HepG2 (cell line): ENCODE measurements around the gene ZDHHC14. TPM values are rescaled to one million over a fixed set of nuclear protein-coding genes. Genes with fewer than 3 reads are reported as not detected.

ENCODE experiments used
- ATAC-seq: fragments of 200-7000 bp; cut with Tn5 transposase; 3 replicates; pipeline ENCODE4 v1.9.1; 2020; ENCODE audit warnings: mild to moderate bottlenecking, moderate library complexity
- BruUV-seq: library from RNA; stranded (reverse); fragments of 400-500 nt; replicated peaks from 2 replicates; lab custom pipeline; 2021; lab: Mats Ljungman, UMichigan
- CTCF ChIA-PET: fragments of 300-600 bp; formaldehyde crosslinking; extraction: SDS; loops from one replicate; lab custom pipeline; 2021; ENCODE audit warnings: low total read pairs, inconsistent platforms, low intra/inter-chr PET ratio; lab: Yijun Ruan, JAX
- POLR2A ChIA-PET: fragments of 350-600 bp; sonication (Branson Sonifier 250); formaldehyde crosslinking; loops from one replicate; lab custom pipeline; 2020; ENCODE audit warnings: antibody characterized with exemption, inconsistent platforms; lab: Yijun Ruan, JAX
- DNase-seq: peaks from one replicate; pipeline ENCODE4 v3.0.0-alpha.2; 2015; ENCODE audit warnings: low spot score
- FAIRE-seq: peaks from 3 replicates; lab custom pipeline; 2011; peaks lifted over from hg19 to GRCh38; lab: Jason Lieb, UNC
- H2AFZ ChIP-seq: one replicate; pipeline ENCODE4 v1.6.1; 2011; ENCODE audit warnings: low read length, inconsistent platforms
- H3K27ac ChIP-seq: fragments of 300-600 bp; 3 replicates; pipeline ENCODE4 v1.8.0; 2011; ENCODE audit warnings: mixed run types, mild to moderate bottlenecking, mixed read lengths, low read length, inconsistent platforms; ENCODE audit not compliant: insufficient read depth; ENCODE audit errors: extremely low read length
- H3K27me3 ChIP-seq, 2 experiments: fragments of 200-600 bp in 1 of 2; 2 replicates in 1 of 2; 3 replicates in 1 of 2; pipeline versions ENCODE4 v1.6.0 to v1.8.0; 2011; ENCODE audit warnings: low read length in 2 of 2, mild to moderate bottlenecking in 2 of 2, moderate library complexity in 2 of 2, inconsistent platforms in 1 of 2; ENCODE audit not compliant: insufficient read depth in 2 of 2, control insufficient read depth in 1 of 2
- H3K36me3 ChIP-seq, 2 experiments: fragments of 200-600 bp in 1 of 2; replicated peaks in 1 of 2; 2 replicates in 1 of 2; 3 replicates in 1 of 2; pipeline versions ENCODE4 v1.5.1 to v1.8.0; 2011; ENCODE audit warnings: low read length in 2 of 2, inconsistent platforms in 1 of 2; ENCODE audit not compliant: insufficient read depth in 2 of 2, control insufficient read depth in 1 of 2
- H3K4me1 ChIP-seq: 2 replicates; pipeline ENCODE4 v1.5.1; 2012; ENCODE audit warnings: low read length, inconsistent platforms; ENCODE audit not compliant: insufficient read depth
- H3K4me2 ChIP-seq: 2 replicates; pipeline ENCODE4 v1.6.0; 2011; ENCODE audit warnings: low read depth, low read length, inconsistent platforms
- H3K4me3 ChIP-seq, 3 experiments: fragments of 200-600 bp in 1 of 3; sonication (generic), shearing (Covaris generic) in 1 of 3; replicated peaks in 1 of 3; 2 replicates each; pipeline ENCODE4 v1.5.1; 2011 to 2016; ENCODE audit warnings: low read length in 3 of 3, inconsistent platforms in 2 of 3, low read depth in 2 of 3, mild to moderate bottlenecking in 2 of 3, control low read depth in 1 of 3, mixed read lengths in 1 of 3; ENCODE audit not compliant: insufficient read depth in 1 of 3
- H3K79me2 ChIP-seq: one replicate; pipeline ENCODE4 v1.6.1; 2011; ENCODE audit warnings: low read length, inconsistent platforms; ENCODE audit not compliant: insufficient read depth
- H3K9ac ChIP-seq: 2 replicates; pipeline ENCODE4 v1.6.0; 2011; ENCODE audit warnings: mild to moderate bottlenecking, low read depth, low read length, inconsistent platforms; ENCODE audit not compliant: insufficient read depth
- H3K9me3 ChIP-seq: 2 replicates; pipeline ENCODE4 v1.5.1; 2012; ENCODE audit warnings: mild to moderate bottlenecking, low read length
- H4K20me1 ChIP-seq: 2 replicates; pipeline ENCODE4 v1.6.0; 2011; ENCODE audit warnings: inconsistent platforms, mild to moderate bottlenecking, low read length, moderate library complexity; ENCODE audit not compliant: insufficient read depth
- ASH2L ChIP-seq: fragments of 300-600, 200-600 bp; sonication (generic); IDR thresholded peaks from 2 replicates; pipeline ENCODE4 v1.7.0; 2017; ENCODE audit warnings: low read depth, mild to moderate bottlenecking, moderate library complexity, mixed read lengths, low read length; ENCODE audit not compliant: insufficient read length
- CCAR2 ChIP-seq: fragments of 200-400 bp; formaldehyde crosslinking; optimal IDR thresholded peaks from 2 replicates; pipeline ENCODE3; 2018; ENCODE audit warnings: low read depth, mild to moderate bottlenecking, low read length, moderate library complexity
- JUND ChIP-seq: sonication (generic); formaldehyde crosslinking; IDR thresholded peaks from 2 replicates; pipeline ENCODE4 v1.8.0; 2022; ENCODE audit warnings: mild to moderate bottlenecking, missing genetic modification reagents
- ZSCAN30 ChIP-seq: sonication (generic); formaldehyde crosslinking; IDR thresholded peaks from 2 replicates; pipeline ENCODE4 v1.5.0; 2020; ENCODE audit warnings: mild to moderate bottlenecking, missing genetic modification reagents
- WGBS: methylation state at CpG from one replicate; pipeline ENCODE4 v1.1.6; 2017; ENCODE audit warnings: low lambda C conversion rate; 5-methylcytosine and 5-hydroxymethylcytosine counted together
- in situ Hi-C: cut with HindIII; loops from 2 replicates; pipeline ENCODE4 v1.10.0; 2017; ENCODE audit warnings: low pct_unique_long_range_greater_than_20kb; ENCODE audit not compliant: extremely low pct_ligation_motif_present
- intact Hi-C: fragments of 100-400 bp; cut with micrococcal nuclease; formaldehyde crosslinking; loops from one replicate; pipeline ENCODE4 v1.10.0; 2022; ENCODE audit not compliant: unreplicated experiment
- polyA plus RNA-seq, 8 experiments: library from polyadenylated mRNA; depleted of rRNA in 3 of 8; stranded (reverse) in 7 of 8; unstranded in 1 of 8; fragments of >200 nt; fragmentation: Illumina TruSeq in 4 of 8; extraction: Trizol in 4 of 8; gene quantifications; 2 replicates each; pipeline versions ENCODE4 v1.2.1 to v1.2.3, GENCODE V29; 2011 to 2016; ENCODE audit warnings: low read depth in 4 of 8, missing spikeins in 1 of 8, mixed read lengths in 1 of 8; ENCODE audit not compliant: insufficient read depth in 1 of 8
- total RNA-seq, 5 experiments: library from RNA; depleted of rRNA; stranded (reverse); fragments of >200 nt; fragmentation: Illumina TruSeq; extraction: Trizol; gene quantifications; 2 replicates each; pipeline ENCODE4 v1.2.3, GENCODE V29; 2016; ENCODE audit warnings: low read depth in 1 of 5
- TF ChIP-seq, protein P1 (sequence below): fragments of 450-650 bp; IDR thresholded peaks from 2 replicates; pipeline ENCODE4 v1.6.1; 2016
- TF ChIP-seq, protein P2 (sequence below), 2 experiments: sonication (generic) in 1 of 2; formaldehyde crosslinking in 1 of 2; IDR thresholded peaks; 2 replicates each; pipeline versions ENCODE4 v1.4.0 to v1.6.1; 2018 to 2020; ENCODE audit warnings: missing genetic modification reagents in 2 of 2, borderline replicate concordance in 1 of 2, low read depth in 1 of 2, mild to moderate bottlenecking in 1 of 2, missing biosample characterization in 1 of 2
- TF ChIP-seq, protein P3 (sequence below): sonication (generic); formaldehyde crosslinking; IDR thresholded peaks from 2 replicates; pipeline ENCODE4 v1.4.0; 2020; ENCODE audit warnings: missing genetic modification reagents, borderline replicate concordance

Gene ZDHHC14
- total and polyA plus RNA-seq, 2 of the 13 experiments (the other 11 are each of a cell fraction or from before 2014, with no cell fraction given) = 3.7 to 9.5 TPM

DNA sequence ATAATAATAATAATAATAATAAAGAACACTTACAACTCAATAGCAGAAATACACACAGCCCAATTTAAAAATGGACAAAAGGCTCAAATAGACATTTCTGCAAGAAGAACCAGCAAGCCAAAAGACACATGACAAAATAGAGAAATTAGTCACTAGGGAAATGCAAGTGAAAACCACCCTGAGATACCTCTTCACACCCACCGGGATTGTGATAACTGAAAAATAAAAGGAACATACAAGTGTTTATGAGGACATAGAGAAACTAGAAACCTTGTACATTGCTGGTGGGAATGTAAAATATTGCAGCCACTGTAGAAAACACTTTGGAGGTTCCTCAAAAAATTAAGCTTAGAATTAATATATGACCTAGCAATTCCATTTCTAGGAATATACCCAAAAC lies 59.2 kb downstream of the ZDHHC14 start (continued):
- TF ChIP-seq CCAR2 = no peak
- TF ChIP-seq, protein P1, sequence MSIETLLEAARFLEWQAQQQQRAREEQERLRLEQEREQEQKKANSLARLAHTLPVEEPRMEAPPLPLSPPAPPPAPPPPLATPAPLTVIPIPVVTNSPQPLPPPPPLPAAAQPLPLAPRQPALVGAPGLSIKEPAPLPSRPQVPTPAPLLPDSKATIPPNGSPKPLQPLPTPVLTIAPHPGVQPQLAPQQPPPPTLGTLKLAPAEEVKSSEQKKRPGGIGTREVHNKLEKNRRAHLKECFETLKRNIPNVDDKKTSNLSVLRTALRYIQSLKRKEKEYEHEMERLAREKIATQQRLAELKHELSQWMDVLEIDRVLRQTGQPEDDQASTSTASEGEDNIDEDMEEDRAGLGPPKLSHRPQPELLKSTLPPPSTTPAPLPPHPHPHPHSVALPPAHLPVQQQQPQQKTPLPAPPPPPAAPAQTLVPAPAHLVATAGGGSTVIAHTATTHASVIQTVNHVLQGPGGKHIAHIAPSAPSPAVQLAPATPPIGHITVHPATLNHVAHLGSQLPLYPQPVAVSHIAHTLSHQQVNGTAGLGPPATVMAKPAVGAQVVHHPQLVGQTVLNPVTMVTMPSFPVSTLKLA = no peak

DNA sequence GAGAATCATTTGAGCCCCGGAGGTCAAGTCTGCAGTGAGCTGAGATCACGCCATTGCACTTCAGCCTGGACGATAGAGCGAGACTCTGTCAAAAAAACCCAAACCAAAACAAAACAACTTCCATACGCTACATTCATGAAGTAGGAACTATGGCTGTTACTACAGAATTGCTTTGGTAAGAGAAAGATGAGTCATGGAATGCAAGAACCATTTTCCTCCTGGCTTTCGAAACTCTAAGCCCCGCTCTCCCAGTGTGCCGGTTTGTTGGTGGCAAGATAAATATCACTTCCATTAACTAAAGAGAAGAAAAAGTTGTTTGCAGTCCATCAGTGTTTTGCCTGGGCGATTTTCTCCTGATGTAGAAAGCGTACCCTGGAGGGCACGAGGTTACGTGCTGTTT lies 61.3 kb downstream of the ZDHHC14 start:
- Histone ChIP-seq H3K9ac (no peak overlapping the region), H3K27me3 (no peaks in the 10 kb centered on the region), H3K79me2 (no peaks in the 10 kb centered on the region), H3K4me1 (no peaks in the 10 kb centered on the region), H4K20me1 (no peaks in the 10 kb centered on the region), H3K4me3 (no peak overlapping the region), H2AFZ (no peak overlapping the region), H3K36me3 (no peaks in the 10 kb centered on the region), H3K27ac (no peak overlapping the region), H3K9me3 (no peaks in the 10 kb centered on the region), H3K4me2 (no peak overlapping the region)
- TF ChIP-seq ASH2L = no peak
- TF ChIP-seq, protein P2, sequence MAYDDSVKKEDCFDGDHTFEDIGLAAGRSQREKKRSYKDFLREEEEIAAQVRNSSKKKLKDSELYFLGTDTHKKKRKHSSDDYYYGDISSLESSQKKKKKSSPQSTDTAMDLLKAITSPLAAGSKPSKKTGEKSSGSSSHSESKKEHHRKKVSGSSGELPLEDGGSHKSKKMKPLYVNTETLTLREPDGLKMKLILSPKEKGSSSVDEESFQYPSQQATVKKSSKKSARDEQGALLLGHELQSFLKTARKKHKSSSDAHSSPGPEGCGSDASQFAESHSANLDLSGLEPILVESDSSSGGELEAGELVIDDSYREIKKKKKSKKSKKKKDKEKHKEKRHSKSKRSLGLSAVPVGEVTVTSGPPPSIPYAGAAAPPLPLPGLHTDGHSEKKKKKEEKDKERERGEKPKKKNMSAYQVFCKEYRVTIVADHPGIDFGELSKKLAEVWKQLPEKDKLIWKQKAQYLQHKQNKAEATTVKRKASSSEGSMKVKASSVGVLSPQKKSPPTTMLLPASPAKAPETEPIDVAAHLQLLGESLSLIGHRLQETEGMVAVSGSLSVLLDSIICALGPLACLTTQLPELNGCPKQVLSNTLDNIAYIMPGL (CRISPR knock-in tag; IDR thresholded peaks at IDR 0.05; ENCODE audit: borderline replicate concordance in 1 of 2, low read depth in 1 of 2) = no peak
- TF ChIP-seq ZSCAN30 (CRISPR knock-in tag) = no peak
- TF ChIP-seq, protein P3, sequence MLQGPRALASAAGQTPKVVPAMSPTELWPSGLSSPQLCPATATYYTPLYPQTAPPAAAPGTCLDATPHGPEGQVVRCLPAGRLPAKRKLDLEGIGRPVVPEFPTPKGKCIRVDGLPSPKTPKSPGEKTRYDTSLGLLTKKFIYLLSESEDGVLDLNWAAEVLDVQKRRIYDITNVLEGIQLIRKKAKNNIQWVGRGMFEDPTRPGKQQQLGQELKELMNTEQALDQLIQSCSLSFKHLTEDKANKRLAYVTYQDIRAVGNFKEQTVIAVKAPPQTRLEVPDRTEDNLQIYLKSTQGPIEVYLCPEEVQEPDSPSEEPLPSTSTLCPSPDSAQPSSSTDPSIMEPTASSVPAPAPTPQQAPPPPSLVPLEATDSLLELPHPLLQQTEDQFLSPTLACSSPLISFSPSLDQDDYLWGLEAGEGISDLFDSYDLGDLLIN = no peak
- no peak for TF ChIP-seq JUND (CRISPR knock-in tag)
- no peak for DNase-seq
- in situ Hi-C loops = no loop called here
- WGBS = 80% methylated on average over 12 of the region's 12 CpGs
- CTCF ChIA-PET = no interaction called here
- intact Hi-C loops = no loop called here
- POLR2A ChIA-PET = no interaction called here
- FAIRE-seq = no peak
- no peak for ATAC-seq
- BruUV-seq = no TSS peak
